ENCODE results near the gene TRIM66.

GRCh38 chr11:8704136-8704535 lies 21.7 kb upstream of the TRIM66 start:
- no peak for TF ChIP-seq CTCF (conservative IDR thresholded peaks at IDR 0.05; ENCODE audit: low read length)
- TF ChIP-seq EZH2phosphoT487 (IDR thresholded peaks at IDR 0.05; ENCODE audit: borderline replicate concordance), result no peak

Data from Loucy (cell line).